Activated CD8-positive, alpha-beta memory T cell treated with anti-CD3 and anti-CD28 coated beads for 4 hours (primary cell): ENCODE measurements around the gene FAM124A.

Experiments used
- DNase-seq, 2 donors: peaks; one replicate each; pipeline ENCODE4 v3.0.0-alpha.2; 2020; ENCODE audit warnings: low read depth in 2 of 2

FAM124A gene

DNA sequence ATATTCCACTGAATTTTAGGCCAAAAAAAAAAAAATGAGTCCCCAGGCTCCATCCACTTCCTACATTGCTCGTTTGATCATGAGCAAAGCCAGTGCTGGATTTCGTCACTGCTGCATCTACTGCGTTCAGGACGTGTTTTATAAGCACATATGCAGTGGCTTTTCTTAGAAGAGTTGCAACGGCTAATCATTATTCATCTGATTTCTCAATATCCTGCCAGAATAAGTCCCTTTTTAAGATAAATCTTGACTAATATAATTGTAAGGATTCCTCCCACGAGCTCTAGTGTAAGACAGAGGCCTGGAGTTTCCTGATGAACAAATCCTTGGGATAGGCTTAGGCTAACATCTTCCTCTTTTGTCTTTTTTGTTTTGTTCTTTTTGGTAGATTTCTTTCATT lies 19.5 kb downstream of the FAM124A start:
- DNase-seq: no peak

DNA sequence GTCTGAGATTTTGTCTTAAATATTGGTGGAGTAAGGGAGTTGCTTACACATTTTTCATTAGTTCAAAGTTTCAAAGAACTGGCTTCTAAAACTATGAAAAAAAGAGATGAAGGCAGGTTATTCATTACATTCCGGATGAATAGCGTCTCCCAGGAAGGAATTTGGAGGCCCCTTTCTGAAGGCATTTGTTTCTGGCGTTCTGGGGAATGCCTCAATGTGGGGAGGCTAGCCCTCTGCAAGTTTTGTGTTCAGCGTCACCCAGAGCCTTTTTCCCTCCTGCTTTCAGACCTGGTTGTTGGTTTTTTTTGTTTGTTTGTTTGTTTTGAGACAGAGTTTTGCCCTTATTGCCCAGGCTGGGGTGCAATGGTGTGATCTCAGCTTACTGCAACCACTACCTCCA lies 21.0 kb downstream of the FAM124A start:
- DNase-seq: no peak

DNA sequence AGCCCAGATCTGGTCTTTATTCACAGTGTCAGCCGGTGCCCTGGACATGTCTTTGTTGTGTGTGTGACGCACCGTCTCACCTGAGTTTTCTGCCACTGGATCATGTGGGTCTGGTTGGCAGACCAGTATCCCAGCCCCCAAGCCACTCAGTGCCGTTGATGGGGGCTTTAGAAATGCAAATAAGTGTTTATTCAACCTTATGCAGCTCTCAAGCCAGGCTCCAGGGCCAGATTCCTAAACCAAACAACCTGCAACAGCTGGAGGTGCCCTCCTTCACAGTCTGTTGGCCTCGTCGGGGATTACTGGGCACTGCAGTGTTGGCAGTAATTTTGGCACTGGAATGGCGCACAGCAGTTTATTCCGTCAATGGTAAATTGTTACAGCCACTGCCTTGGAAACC lies 21.6 kb downstream of the FAM124A start:
- DNase-seq: no peak

DNA sequence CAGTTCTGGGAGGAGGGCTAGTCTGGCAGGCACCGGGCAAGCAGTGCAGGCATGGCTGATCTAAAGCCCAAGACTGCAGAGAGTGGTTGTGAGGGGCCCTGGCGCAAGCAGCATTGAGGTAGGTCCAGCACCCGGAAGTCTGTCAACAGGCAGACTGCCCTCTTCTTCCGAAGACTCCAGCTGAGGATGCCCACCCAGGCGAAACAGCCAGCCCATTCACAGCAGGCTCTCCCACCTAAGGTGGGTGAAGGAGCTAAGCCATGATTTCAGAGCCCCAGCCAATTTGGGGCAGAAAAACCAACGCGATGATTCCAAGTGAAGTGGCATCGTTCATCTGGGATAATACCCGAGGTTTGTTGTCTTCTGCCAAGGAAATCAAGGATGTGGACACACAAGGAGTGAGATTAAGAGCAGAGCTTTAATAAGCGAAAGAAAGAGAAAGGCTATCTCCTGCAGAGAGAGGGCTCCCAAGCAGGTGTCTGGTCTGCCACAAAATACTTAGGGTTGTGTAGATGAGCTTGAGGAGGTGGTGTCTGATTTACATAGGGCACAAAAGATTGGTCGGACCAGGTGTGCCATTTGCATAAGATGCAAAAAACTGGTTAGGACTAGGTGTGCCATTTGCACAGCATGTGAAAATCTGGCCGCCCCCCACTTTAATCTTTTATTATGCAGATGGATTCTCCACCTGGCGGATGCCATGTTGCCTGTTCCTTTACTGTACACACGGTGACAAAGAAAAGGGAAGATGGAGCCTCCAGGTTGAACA lies 22.6 kb downstream of the FAM124A start:
- no peak for DNase-seq

DNA sequence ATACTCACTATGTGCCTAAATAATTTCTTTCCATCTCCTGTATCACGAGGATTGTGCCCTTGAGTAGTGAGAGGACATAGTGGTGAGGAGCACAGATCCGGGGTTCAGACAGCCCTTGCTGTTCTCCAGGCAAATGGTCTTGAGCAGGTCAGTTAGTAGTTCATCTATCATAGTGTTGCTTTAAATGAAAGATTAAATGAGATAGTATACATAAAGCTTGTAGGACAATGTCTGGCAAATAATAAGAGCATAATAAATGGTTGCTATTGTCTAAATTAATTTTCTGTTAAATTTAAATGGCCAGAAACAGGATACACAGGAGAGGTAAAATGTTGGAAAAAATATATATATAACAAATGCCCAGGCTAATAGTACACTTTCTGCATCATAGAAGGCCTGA lies 23.4 kb downstream of the FAM124A start:
- no peak for DNase-seq

DNA sequence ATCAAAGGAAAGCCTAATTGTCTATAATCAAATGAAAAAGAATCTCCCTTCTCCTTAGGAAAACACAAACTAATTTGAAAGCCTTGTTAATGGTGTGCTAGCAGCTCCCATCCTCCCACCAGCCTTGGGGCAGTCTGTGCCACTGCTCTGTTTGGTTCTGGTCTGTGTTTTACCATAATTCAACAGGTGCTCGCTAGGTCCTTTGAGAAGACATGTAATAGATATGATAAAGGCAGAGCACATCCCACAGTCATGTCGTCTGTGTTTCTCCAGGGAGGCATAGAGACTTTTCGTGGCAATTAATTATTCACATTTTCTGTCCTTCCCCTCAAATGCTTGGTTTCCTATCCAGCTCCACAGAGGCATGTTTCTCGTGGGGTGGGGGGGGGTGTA lies 23.8 kb downstream of the FAM124A start:
- no peak for DNase-seq

DNA sequence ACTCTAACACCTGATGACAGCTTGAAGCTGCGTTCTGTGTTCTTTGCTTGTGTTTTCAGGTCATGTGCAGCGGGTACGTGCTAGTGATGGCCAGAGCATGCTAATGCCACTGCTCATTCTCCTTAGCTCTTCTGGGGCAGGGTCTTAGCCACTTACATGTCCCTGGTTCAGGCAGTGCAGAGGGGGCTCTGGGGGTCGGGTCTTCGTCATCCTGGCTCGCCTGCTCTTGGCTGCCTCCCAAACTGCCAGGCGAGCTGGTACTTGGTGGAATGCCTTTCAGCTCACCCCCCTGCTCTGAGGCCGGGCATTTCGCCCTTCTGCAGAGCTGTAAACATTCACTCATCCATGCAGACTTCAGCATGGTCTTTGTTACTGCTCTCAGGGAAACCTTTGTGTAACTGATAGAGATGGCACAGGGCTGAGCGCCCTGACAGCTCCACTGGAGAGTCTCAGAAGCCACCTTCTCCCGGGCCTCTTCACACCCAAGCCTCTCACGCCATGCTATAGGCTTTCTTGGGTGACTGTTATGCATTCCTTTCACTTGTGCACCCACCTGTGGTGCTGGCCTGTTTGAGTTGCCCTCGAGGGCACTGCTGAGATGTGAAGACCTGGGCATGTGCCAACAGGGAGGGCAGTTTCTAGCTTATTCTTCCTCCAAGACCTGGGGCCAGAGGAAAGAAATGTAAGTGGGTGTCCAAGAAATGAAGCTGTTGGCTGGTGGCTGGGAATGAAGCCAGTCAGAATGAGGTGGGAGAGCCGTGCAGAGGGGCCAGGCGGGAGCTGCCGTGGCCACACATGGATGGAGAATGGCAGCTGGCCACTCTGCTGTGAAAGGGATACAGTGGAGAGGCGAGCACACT lies 24.4 kb downstream of the FAM124A start:
- DNase-seq: no peak

DNA sequence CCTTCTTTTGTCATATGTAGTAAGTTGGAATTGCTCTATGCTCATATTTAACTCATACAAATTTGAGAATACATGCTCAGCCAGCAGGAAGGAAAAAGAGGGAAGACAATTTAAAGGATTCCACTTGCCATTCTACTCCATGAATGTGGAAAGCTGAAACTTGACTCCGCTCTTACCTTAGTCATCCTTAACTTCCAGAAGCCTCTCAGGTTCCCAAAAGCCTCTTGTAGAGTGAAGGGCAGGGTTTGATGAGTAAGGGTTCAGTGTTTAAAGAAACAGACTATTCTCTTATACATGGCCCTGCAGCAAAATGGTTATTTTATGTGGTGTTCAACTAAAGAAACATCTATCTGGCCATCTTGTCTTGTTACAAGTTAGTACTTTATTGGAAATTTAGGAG lies 27.1 kb downstream of the FAM124A start:
- DNase-seq: no peak

DNA sequence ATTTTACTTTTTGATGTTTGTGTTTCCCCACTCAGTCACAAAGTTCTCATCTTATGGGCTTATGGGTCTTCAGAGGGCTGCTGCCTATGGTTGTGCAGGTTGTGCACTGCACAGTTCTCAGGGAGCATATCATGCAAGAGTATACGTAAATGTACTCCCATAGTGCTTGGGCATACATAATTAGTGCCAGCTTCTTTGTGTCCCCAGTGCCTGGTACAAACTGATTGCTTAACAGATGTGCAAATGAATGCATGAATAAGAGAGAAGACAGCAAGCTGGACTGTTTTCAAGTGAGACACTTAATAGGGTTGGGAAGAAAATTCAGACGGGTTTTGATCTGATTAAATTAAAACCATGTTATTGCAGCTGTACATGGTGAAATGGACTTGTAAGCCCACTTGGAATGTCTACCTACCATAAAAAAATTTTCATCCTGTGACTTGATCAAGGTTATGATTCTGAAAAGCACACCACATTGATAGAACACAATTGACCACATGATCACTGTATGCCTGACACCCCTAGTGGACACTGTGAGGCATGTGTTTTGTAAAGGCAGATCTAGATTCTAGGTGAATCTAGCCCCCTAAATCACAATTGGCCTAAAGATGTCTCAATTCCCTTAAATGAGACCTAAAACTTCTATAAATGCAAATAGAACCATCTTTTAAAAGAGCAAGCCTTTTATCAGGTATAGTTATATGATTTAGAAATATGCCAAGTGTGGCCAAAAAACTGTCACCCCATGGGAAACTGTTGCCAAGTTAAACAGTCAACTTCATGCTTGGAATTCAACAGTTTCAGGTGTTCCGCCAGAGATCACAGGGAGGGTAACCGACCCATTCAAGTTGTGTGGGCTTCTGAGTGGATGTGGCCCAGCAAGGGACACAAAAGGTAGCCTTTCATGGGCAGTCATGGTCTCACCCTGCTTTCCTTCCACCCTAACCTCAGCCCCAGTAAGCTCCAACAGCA lies 27.9 kb downstream of the FAM124A start:
- no peak for DNase-seq

DNA sequence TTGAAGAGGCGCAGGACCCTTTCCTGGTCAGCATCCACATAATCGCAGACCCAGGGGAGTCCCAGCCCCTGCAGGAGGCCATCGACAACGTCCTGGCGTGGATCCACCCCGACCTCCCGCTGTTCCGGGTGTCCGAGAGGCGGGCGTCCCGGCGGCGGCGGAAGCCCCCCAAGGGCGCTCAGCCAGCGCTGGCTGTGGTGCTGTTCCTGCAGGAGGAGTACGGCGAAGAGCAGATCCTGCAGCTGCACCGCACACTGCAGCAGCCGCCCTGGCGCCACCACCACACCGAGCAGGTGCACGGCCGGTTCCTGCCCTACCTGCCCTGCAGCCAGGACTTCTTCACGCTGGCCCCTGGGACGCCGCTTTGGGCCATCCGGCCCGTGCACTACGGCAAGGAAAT lies 29.3 kb downstream of the FAM124A start:
- DNase-seq: no peak

DNA sequence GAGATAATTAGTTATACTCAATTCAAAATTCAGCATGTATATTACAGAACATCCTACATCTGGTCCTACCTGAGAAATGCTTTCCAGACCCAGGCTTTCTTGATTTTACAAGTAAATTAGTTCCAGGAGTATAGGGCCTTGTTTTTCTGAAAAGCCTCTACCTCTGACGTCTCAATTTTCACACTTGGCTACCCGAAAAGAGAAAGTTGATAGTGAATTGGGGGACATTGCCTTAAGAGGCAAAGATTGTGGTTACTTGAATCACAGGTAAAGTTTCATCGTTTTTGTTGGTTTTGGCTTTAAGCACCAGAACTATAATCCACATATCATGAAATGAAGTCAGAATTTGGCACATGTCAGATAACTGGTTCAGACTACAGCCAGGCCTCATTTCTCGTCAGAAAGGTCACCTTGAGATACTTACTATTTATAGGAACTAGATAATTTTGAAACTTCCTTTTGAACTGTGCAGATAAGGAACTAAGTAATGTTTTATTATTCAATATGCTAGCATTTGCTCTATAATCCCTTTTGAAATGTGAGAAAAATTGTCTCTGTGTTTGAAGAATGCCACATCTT lies 30.8 kb downstream of the FAM124A start:
- DNase-seq: no peak

DNA sequence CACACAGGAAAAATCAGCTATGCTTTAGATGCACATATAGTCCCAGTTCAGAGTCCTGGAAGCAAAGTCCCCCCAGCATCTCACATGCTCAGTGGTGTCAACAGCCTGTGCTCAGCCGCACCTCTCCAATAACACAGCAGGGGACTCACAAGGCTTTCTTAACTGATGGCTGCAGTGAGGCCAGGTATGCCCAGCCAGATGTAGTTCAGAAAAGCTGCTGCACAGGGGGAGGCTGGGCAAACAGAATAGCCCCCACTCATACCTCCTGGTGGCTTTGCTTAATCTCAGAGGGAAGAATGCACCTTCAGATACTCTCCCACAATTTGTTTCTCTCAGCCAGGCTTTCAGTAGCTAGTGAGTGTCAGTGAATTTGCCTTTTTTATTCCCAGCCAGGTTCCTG lies 33.4 kb downstream of the FAM124A start:
- no peak for DNase-seq

DNA sequence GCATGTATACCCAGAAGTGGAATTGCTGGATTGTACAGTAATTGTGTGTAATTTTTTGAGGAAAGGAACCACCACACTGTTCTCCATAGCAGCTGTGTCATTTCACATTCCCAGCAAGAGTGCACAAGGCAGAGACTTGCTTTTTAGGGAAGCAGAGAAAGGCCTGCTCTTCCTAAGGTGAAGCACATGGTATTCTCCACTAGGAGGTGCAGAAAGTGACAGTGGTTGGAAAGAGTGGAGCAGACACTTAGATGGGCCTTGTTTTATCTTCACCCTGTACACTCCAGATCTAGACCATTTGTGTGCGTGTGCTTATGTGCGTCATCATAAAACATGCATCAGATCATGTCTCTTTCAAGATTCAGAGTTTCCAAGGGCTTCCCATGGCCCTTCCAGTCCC lies 35.0 kb downstream of the FAM124A start:
- no peak for DNase-seq

DNA sequence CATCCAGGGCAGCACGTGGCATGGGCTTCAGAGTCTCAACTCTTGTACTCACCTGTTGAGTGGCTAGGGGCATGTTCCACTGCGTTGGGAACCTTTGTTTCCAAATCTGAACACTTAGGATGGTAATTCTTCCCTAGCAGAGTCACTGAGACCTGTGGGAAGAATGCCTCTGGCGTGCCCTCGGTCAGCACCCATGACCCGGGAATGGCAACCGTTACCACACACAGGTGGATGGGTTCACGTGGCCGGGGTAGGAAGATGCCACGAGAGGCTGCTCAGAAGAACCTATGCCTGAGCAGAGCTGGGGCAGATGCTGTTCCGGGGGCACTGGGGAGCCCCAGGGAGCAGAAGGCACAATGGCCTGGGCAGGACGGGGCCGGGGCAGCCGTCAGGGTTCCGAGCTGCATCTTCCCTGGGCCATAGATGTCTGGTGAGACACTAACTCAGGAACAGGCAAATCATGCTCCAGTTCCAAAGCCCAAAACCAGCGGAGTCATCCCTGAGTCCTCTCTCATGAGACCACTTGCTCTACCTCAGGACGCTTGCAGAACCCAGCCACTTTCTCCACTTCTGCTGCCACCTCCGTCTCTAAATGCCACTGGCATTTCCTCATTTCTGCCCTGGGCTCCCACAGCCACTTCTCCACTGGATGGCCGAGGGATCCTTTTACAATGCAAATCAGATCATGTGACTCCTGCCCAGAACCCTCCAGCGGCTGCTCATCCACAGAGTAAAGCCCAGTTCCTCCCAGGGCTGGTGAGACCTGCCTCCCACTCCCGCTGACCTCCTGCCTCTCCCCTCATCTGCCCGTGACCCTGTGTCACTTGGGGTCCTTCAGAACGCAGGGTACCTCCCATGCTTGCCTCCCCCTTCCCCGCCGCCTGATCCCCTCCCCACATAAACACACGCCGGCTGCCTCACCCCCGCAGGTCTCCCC lies 36.7 kb downstream of the FAM124A start:
- no peak for DNase-seq

DNA sequence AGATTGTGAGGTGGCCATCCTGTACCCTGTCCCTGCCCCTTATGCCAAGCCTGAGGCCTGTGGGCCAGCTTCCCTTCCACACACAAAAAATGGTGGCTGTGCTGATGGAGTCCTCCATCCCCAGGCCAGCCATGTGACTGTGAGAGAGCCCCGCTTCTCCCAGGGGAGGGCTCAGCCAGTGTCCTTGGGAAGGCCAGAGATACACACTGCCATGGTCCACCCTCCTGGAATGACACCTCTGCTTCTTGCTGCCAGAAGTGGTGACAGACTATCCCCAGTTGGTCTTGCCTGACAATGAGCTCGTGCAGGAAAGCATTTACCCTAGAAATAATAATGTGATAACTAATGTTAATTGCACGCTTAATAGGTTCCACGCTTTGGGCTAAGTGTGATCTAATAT lies 38.0 kb downstream of the FAM124A start:
- no peak for DNase-seq

DNA sequence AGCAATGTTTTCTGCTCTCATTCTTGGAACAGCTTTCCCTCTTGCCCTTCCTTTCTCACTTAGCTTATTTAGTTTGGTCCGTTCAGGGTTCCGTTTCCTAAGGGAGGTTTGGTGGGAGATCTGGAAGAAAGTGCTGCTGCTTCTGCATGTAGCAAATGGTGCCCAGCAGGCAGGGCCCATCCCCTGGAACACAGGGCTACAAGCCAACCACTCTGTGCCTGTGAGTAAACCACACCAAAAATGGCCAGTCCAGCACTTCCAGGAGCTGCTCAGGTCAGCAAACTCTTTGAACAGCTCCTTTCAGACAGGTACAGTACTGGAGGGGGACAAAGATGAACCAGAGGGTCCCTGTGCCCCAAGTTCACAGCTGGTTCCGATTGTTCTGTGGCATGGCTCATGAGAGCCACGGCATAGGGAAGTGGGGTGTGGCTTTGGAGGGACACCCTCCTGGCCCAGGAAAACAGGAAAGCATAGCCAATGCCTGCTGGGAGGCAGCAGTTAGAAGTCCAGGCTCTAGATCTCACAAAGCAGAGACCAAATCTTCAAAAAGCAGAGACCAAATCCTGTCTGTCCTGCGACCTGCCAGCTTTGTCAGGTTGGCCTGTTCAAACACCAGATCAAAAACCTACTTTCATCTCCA lies 39.5 kb downstream of the FAM124A start:
- DNase-seq: no peak

DNA sequence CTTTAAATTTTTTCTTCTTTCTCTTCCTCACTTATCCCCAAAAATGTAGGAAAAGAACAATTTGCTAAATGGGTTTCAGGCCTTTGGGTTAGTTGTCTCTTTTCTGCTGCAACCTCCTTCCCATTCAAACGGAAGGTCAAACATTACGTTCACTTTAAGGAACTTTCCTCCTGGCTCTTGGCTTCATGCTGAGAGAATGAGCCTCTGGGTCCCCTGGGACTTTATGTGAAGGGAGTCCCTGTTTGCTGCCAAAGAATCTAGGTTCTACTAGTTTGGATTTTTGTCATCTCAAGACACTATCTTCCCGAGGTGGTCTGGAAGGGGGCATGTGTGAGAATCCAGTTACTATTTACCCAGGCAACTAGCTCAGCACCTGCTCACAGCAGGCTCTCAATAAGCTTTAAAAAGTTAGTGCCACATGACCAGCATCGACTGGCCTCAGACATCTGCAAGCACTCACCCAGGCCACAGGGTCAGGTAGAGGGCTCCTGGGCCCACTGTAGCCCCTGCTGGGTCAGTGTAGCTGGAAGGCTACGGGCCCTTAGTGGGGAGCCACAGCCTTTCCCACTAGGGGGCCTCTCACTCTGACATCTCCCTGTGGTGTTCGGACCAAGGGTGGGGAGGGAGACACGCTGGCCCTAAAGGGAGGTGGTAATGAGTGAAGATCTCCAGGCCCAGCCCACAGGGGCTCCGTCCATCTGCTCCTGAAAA lies 40.5 kb downstream of the FAM124A start:
- no peak for DNase-seq

DNA sequence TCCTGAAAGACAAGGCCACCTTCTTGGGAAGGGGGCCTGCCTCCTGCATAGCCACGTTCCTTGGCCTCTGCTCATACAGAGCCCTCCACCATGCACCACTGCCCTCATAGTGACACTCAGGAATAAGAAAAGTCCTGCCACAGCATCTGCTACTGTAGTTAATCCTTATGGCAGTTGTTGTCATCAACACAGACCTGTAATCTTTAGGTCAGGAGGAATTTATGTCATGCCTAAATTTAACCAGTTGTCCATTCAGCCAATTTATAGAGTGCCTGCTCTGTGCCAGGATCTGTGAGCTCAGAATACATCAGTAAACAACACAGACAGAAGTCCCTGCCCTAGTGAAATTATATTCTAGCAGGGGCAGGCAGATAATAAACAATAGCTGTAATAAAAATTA lies 44.4 kb downstream of the FAM124A start:
- no peak for DNase-seq

DNA sequence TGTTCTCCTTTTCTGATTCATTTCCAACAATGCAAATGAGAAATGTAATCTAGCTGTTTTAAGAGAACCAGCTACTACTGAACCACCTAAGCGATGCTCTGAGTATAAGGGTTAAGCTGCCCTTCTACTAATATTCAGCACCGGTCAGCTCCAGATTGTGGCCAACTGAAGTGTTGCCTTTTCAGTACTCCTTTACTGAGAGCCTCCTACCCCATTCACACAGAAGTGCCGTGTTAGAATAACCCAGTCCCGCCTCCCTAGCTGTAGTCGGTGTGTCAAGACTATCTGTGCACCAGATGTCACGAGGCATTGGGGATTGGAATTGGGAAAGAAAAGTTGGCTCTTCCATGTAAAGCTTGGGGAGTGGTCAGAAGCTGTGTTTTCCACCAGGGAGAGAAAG lies 45.4 kb downstream of the FAM124A start:
- DNase-seq: no peak
